Left renal cortex interstitium (tissue), 4 donors: ENCODE measurements around the gene RAB7B. TPM values are rescaled to one million over a fixed set of nuclear protein-coding genes. Genes with fewer than 3 reads are reported as not detected.

Experiments
- DNase-seq, 4 donors: peaks; one replicate each; pipeline ENCODE4 v3.0.0-alpha.2; 2013; ENCODE audit warnings: low read depth in 4 of 4, low spot score in 2 of 4, missing footprints in 1 of 4
- polyA plus RNA-seq, 4 donors: library from polyadenylated mRNA; unstranded; fragments of 120-200 nt; gene quantifications; one replicate each; pipeline ENCODE4 v1.2.1, GENCODE V29; 2013; ENCODE audit not compliant: insufficient read length in 4 of 4

The RAB7B gene
- polyA plus RNA-seq, 4 donors, result 2.3 to 3.3 (median 3.1) TPM

- DNase-seq, result no peak
These were observed 72.4 kb downstream of the RAB7B start for GRCh38 chr1:205930799-205931281.

GRCh38 chr1:205930195-205930577 is 73.0 kb downstream of the RAB7B start:
- DNase-seq, result no peak

GRCh38 chr1:205929496-205930194 is 73.5 kb downstream of the RAB7B start:
- no peak for DNase-seq

- DNase-seq, result peak in 1 of 4 donors; percentile 17
These were observed 74.9 kb downstream of the RAB7B start for GRCh38 chr1:205928317-205928716.

GRCh38 chr1:205927676-205928075 is 75.5 kb downstream of the RAB7B start:
- DNase-seq, result no peak

GRCh38 chr1:205927247-205927646 is 75.9 kb downstream of the RAB7B start:
- DNase-seq, result no peak

Other genes starting within 250 kb of the RAB7B start
- gene RAB29, start 227.9 kb downstream of the RAB7B start, polyA plus RNA-seq, result 10 to 100 TPM; 22.1 to 40.6 (median 30.5) TPM
- gene SLC41A1, start 190.2 kb downstream of the RAB7B start, polyA plus RNA-seq, result 10 to 100 TPM; 24.5 to 34.0 (median 30.7) TPM
- 1 to 10 TPM in 3 of 4 donors, under 1 TPM in 1; 0.24 to 4.1 (median 2.2) TPM for gene PM20D1, start 153.3 kb downstream of the RAB7B start, polyA plus RNA-seq
- gene SLC26A9, start 59.9 kb downstream of the RAB7B start, polyA plus RNA-seq, result under 1 TPM; 0.14 to 0.39 (median 0.25) TPM
- gene CTSE, start 20.5 kb upstream of the RAB7B start, polyA plus RNA-seq, result under 1 TPM; 0.16 to 0.58 (median 0.25) TPM
- 1 to 10 TPM; 2.1 to 6.4 (median 4.3) TPM for gene RHEX, start 49.8 kb upstream of the RAB7B start, polyA plus RNA-seq
- under 1 TPM; 0.54 to 0.99 (median 0.81) TPM for gene AVPR1B, start 114.0 kb upstream of the RAB7B start, polyA plus RNA-seq
- 1 to 10 TPM; 4.5 to 7.7 (median 6.0) TPM for gene FAM72A, start 199.4 kb upstream of the RAB7B start, polyA plus RNA-seq
- 10 to 100 TPM; 43.3 to 74.3 (median 56.7) TPM for gene SRGAP2, start 200.1 kb upstream of the RAB7B start, polyA plus RNA-seq